ENCODE measurements around the gene BGLAP. TPM values are rescaled to one million over a fixed set of nuclear protein-coding genes. Genes with fewer than 3 reads are reported as not detected.

BGLAP gene
- polyA plus RNA-seq, 3 donors, result 2.2 TPM; not detected in 2

- Histone ChIP-seq H3K27me3 (ENCODE audit: control insufficient read depth in 2 of 2, insufficient read depth in 2 of 2, low read length in 2 of 2) (peaks cover 10 to 26% of the 10 kb centered on the region in 2 donors), H3K9ac (ENCODE audit: insufficient read depth, low read length, poor library complexity, severe bottlenecking) (no peak overlapping the region), H3K4me2 (replicated peaks; ENCODE audit: extremely low read depth, low read length, poor library complexity, severe bottlenecking) (no peak overlapping the region), H3K36me3 (replicated peaks in 1 of 2; ENCODE audit: control insufficient read depth in 1 of 2, insufficient read depth in 2 of 2, low read length in 2 of 2) (peaks cover 56 to 58% of the 10 kb centered on the region in 2 donors), H2AFZ (ENCODE audit: insufficient read depth, low read depth, low read length, poor library complexity, severe bottlenecking) (no peak overlapping the region), H3K9me3 (replicated peaks in 1 of 2; ENCODE audit: control insufficient read depth in 1 of 2, insufficient read depth in 1 of 2, low read length in 2 of 2) (peaks cover 0 to 12% of the 10 kb centered on the region in 2 donors), H3K79me2 (ENCODE audit: insufficient read depth, low read length) (no peaks in the 10 kb centered on the region), H3K4me1 (ENCODE audit: control insufficient read depth in 1 of 2, insufficient read depth in 2 of 2, low read length in 2 of 2) (peaks cover 9 to 14% of the 10 kb centered on the region in 2 donors), H4K20me1 (ENCODE audit: insufficient read depth, low read length) (peaks cover 63% of the 10 kb centered on the region), H3K27ac (ENCODE audit: low read depth in 1 of 2, low read length in 2 of 2) (no peak overlapping the region), H3K4me3 (replicated peaks in 1 of 3; ENCODE audit: low read depth in 2 of 3, low read length in 3 of 3) (no peak overlapping the region)
- Mint-ChIP-seq H3K36me3 (peaks cover 51 to 62% of the 10 kb centered on the region in 2 donors), H3K27me3 (ENCODE audit: low read depth in 3 of 3) (peaks cover 21 to 30% (median 26%) of the 10 kb centered on the region in 3 donors), H3K9me3 (peaks cover 0 to 9% (median 0%) of the 10 kb centered on the region in 7 donors), H3K4me1 (peaks cover 14% of the 10 kb centered on the region), H3K4me3 (peak overlapping the region in 1 of 2 donors; percentile 45), H3K27ac (peak overlapping the region in 1 of 7 donors; percentile 18)
- intact Hi-C loops (cut with micrococcal nuclease), result no loop called here
- 63% methylated on average over 1 of the region's 5 CpGs for WGBS (ENCODE audit: insufficient coverage)
- TF ChIP-seq CTCF (IDR thresholded peaks at IDR 0.05), result no peak
- DNase-seq, result no peak
Measured at GRCh38 chr1:156249593-156249992, 7.6 kb downstream of the BGLAP start.

- Histone ChIP-seq H2AFZ (ENCODE audit: insufficient read depth, low read depth, low read length, poor library complexity, severe bottlenecking) (no peak overlapping the region), H3K9me3 (replicated peaks in 1 of 2; ENCODE audit: control insufficient read depth in 1 of 2, insufficient read depth in 1 of 2, low read length in 2 of 2) (no peaks in the 10 kb centered on the region), H3K36me3 (replicated peaks in 1 of 2; ENCODE audit: control insufficient read depth in 1 of 2, insufficient read depth in 2 of 2, low read length in 2 of 2) (peaks cover 70 to 72% of the 10 kb centered on the region in 2 donors), H3K27me3 (ENCODE audit: control insufficient read depth in 2 of 2, insufficient read depth in 2 of 2, low read length in 2 of 2) (peaks cover 0 to 8% of the 10 kb centered on the region in 2 donors), H3K4me3 (replicated peaks in 1 of 3; ENCODE audit: low read depth in 2 of 3, low read length in 3 of 3) (no peak overlapping the region), H4K20me1 (ENCODE audit: insufficient read depth, low read length) (peaks cover 63% of the 10 kb centered on the region), H3K4me1 (ENCODE audit: control insufficient read depth in 1 of 2, insufficient read depth in 2 of 2, low read length in 2 of 2) (no peaks in the 10 kb centered on the region), H3K27ac (ENCODE audit: low read depth in 1 of 2, low read length in 2 of 2) (no peak overlapping the region), H3K9ac (ENCODE audit: insufficient read depth, low read length, poor library complexity, severe bottlenecking) (no peak overlapping the region), H3K4me2 (replicated peaks; ENCODE audit: extremely low read depth, low read length, poor library complexity, severe bottlenecking) (no peak overlapping the region), H3K79me2 (ENCODE audit: insufficient read depth, low read length) (no peaks in the 10 kb centered on the region)
- intact Hi-C loops (cut with micrococcal nuclease), result no loop called here
- Mint-ChIP-seq H3K4me3 (no peak overlapping the region), H3K27ac (peak overlapping the region in 1 of 7 donors; percentile 38), H3K4me1 (no peaks in the 10 kb centered on the region), H3K27me3 (ENCODE audit: low read depth in 3 of 3) (peaks cover 4 to 11% (median 7%) of the 10 kb centered on the region in 3 donors), H3K36me3 (peaks cover 59 to 74% of the 10 kb centered on the region in 2 donors), H3K9me3 (no peaks in the 10 kb centered on the region)
- WGBS (ENCODE audit: insufficient coverage), result no CpG with 5 or more reads among the region's 3 CpGs
- no peak for TF ChIP-seq CTCF (IDR thresholded peaks at IDR 0.05)
- no peak for DNase-seq
Measured at GRCh38 chr1:156251527-156251926, 9.5 kb downstream of the BGLAP start.

Measured in CD14-positive monocyte (primary cell).